Ovary (tissue), 9 donors: ENCODE measurements around the gene UBN1. TPM values are rescaled to one million over a fixed set of nuclear protein-coding genes. Genes with fewer than 3 reads are reported as not detected.

Experiments
- DNase-seq, 5 donors: peaks; one replicate each; pipeline ENCODE4 v3.0.0-alpha.2; 2019 to 2020
- H3K27ac ChIP-seq, 2 donors: fragments of 200-600 bp; one replicate each; pipeline versions ENCODE4 v1.5.1 to v1.8.0; 2019 to 2022
- H3K27me3 ChIP-seq: fragments of 200-600 bp; one replicate; pipeline ENCODE4 v1.8.0; 2022
- H3K36me3 ChIP-seq: fragments of 200-600 bp; sonication (generic); one replicate; pipeline ENCODE4 v1.5.1; 2019
- H3K4me1 ChIP-seq: one replicate; pipeline ENCODE4 v1.8.1; 2013; ENCODE audit warnings: mild to moderate bottlenecking, moderate library complexity; ENCODE audit not compliant: insufficient read depth
- H3K4me3 ChIP-seq: fragments of 200-600 bp; sonication (generic); one replicate; pipeline ENCODE4 v1.5.1; 2017
- H3K9me3 ChIP-seq, 2 donors: fragments of 200-600 bp in 1 of 2; sonication (generic) in 1 of 2; one replicate each; pipeline versions ENCODE4 v1.5.1 to v1.8.1; 2013 to 2019; ENCODE audit warnings: mild to moderate bottlenecking in 1 of 2, moderate library complexity in 1 of 2
- CTCF ChIP-seq, 3 donors: fragments of 450-650 bp in 2 of 3; fragments of 200-600 bp in 1 of 3; IDR thresholded peaks; one replicate each; pipeline versions ENCODE4 v1.5.1 to v1.8.0; 2016 to 2022; ENCODE audit warnings: antibody characterized with exemption in 3 of 3, mild to moderate bottlenecking in 1 of 3
- EP300 ChIP-seq: sonication (generic); formaldehyde crosslinking; IDR thresholded peaks from one replicate; pipeline ENCODE4 v1.6.1; 2017; ENCODE audit warnings: antibody characterized with exemption
- POLR2A ChIP-seq: fragments of 450-650 bp; IDR thresholded peaks from one replicate; pipeline ENCODE4 v1.6.1; 2017; ENCODE audit warnings: antibody characterized with exemption, mild to moderate bottlenecking, moderate library complexity
- WGBS, 3 donors: extraction: QIAGEN DNeasy Blood & Tissue Kit in 1 of 3; methylation state at CpG; one replicate each; pipeline versions ENCODE4 v1.1.5 to v1.1.7; 2013 to 2017; 5-methylcytosine and 5-hydroxymethylcytosine counted together
- intact Hi-C, 4 donors: fragments of 100-400 bp; cut with DNase I; formaldehyde crosslinking; loops; one replicate each; pipeline versions ENCODE4 v1.11.0 to v1.15.1; 2022 to 2023
- polyA plus RNA-seq, 2 donors: library from polyadenylated mRNA; stranded (reverse); fragments of 200-250 nt in 1 of 2; fragments of 350-450 nt in 1 of 2; fragmentation: Illumina TruSeq in 1 of 2; extraction: RNeasy Lipid Tissue Mini Kit (QIAGEN cat#74804) in 1 of 2; gene quantifications; one replicate each; pipeline ENCODE4 v1.2.3, GENCODE V29; 2013 to 2014
- total RNA-seq, 7 donors: library from RNA; depleted of rRNA in 2 of 7; stranded (reverse); fragments of >200 nt in 2 of 7; fragmentation: NEBNext Ultra II Directional in 3 of 7; extraction: Animal tissue kit (Norgen Biotek cat#: 25700) in 3 of 7; gene quantifications; one replicate each; pipeline versions ENCODE4 v1.1.0 to v1.2.4, GENCODE V29; 2016 to 2023
- donor health status: DM: no; HTN: no; CAD: no; lungs with moderate emphysema.
- donor health status: DM: no; HTN: no; CAD: no.
- donor health status: Bipolar disorder and iron deficiency.
- donor health status: DM: yes; HTN: yes; CAD: no.
- donor health status: DM: no; HTN: no; CAD: no.
- donor health status: DM: yes; HTN: yes; CAD: no.

UBN1 gene
- total and polyA plus RNA-seq, 9 donors: 14.5 to 41.3 (median 24.0) TPM

- no peaks in the 10 kb centered on the region for H3K36me3 ChIP-seq
- DNase-seq: no peak
- no peak for TF ChIP-seq EP300
- TF ChIP-seq CTCF (IDR thresholded peaks at IDR 0.05): no peak
- no peak for TF ChIP-seq POLR2A
- intact Hi-C loops: no loop called here
- 95% methylated on average over 8 of the region's 8 CpGs for WGBS, 3 donors
- no peaks in the 10 kb centered on the region for H3K4me1 ChIP-seq
- no peaks in the 10 kb centered on the region for H3K27me3 ChIP-seq
- no peak overlapping the region for H3K27ac ChIP-seq
- H3K4me3 ChIP-seq: no peak overlapping the region
- H3K9me3 ChIP-seq: no peaks in the 10 kb centered on the region
Observed at GRCh38 chr16:4831616-4832015, 15.7 kb upstream of the UBN1 start.

- DNase-seq: no peak
- Histone ChIP-seq H3K4me1 (no peaks in the 10 kb centered on the region), H3K27me3 (no peaks in the 10 kb centered on the region), H3K9me3 (no peaks in the 10 kb centered on the region), H3K36me3 (no peaks in the 10 kb centered on the region), H3K4me3 (no peak overlapping the region), H3K27ac (no peak overlapping the region)
- TF ChIP-seq CTCF (IDR thresholded peaks at IDR 0.05) (no peak), POLR2A (no peak), EP300 (no peak)
- 78 to 85% (median 83%) methylated on average over 6 of the region's 6 CpGs for WGBS, 3 donors
- intact Hi-C loops: no loop called here
Observed at GRCh38 chr16:4832698-4833343, 14.5 kb upstream of the UBN1 start.

- WGBS, 3 donors: 94 to 100% (median 96%) methylated on average over 1 of the region's 1 CpG
- intact Hi-C loops: no loop called here
- no peaks in the 10 kb centered on the region for H3K9me3 ChIP-seq
- H3K4me3 ChIP-seq: no peak overlapping the region
- no peaks in the 10 kb centered on the region for H3K27me3 ChIP-seq
- DNase-seq: no peak
- no peaks in the 10 kb centered on the region for H3K4me1 ChIP-seq
- H3K27ac ChIP-seq: no peak overlapping the region
- H3K36me3 ChIP-seq: no peaks in the 10 kb centered on the region
- TF ChIP-seq CTCF (IDR thresholded peaks at IDR 0.05) (no peak), EP300 (no peak), POLR2A (no peak)
Observed at GRCh38 chr16:4833584-4833983, 13.7 kb upstream of the UBN1 start.

GRCh38 chr16:4836727-4837126 lies 10.6 kb upstream of the UBN1 start:
- Histone ChIP-seq H3K4me1 (no peaks in the 10 kb centered on the region), H3K27ac (no peak overlapping the region), H3K9me3 (no peaks in the 10 kb centered on the region), H3K36me3 (no peaks in the 10 kb centered on the region), H3K27me3 (no peaks in the 10 kb centered on the region), H3K4me3 (no peak overlapping the region)
- 90 to 92% (median 92%) methylated on average over 2 of the region's 2 CpGs for WGBS, 3 donors
- intact Hi-C loops: no loop called here
- TF ChIP-seq POLR2A (no peak), EP300 (no peak), CTCF (IDR thresholded peaks at IDR 0.05) (no peak)
- no peak for DNase-seq
